ENCODE measurements around the gene RAB5B.
A peak's percentile ranks its signal among the peaks of the same experiment; 100 is the strongest.

RAB5B gene

DNA sequence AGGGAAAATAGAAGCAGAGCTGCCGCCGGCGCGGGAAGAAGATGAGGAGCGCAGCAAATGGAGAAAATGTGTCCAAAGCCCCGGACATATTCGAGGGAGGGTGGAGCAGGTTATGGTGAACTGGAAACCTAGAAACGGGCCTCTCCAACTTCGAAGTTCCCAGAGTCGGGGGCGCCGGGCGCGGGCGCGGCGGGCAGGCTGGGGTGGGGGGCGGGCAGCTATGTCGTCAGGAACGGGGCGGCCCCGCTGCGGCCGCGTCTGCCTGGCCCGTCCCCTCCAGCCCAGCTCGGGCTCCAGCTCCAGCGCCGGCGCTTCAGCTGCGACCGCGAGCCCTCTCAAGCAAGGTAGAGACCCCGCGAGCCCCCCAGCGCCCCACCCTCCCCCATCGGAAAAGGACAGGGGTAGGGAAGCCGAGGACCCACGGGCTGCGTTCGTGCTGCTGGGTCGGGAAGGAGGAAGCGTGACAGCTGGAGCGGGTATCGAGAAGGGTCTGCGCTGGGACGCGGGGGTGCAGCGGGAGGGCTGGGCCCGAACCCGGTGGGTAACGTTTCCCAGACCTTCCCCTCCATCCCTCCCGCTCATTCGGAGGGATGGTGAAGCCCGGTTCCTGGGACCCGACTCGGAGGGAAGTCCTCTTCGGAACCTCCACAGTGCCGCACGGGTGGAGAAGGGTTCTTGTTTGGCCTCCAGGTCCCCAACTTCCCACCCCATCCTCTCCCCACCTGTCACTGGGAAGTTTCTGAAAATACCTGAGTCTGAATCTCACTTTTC lies 41.9 kb upstream of the RAB5B start:
- Histone ChIP-seq H3K9ac (ENCODE audit: low read depth in 1 of 2, low read length in 2 of 2) (peak overlapping the region; percentile 94 to 96), H3K27me3 (ENCODE audit: control insufficient read depth in 2 of 2, insufficient read depth in 2 of 2, low read length in 2 of 2) (no peaks in the 10 kb centered on the region), H3K4me3 (ENCODE audit: low read length in 2 of 2) (peak overlapping the region; percentile 89 to 96), H3K27ac (ENCODE audit: low read depth in 2 of 2, low read length in 2 of 2) (peak overlapping the region; percentile 99), H3K9me3 (ENCODE audit: control insufficient read depth in 2 of 2, low read length in 2 of 2) (no peaks in the 10 kb centered on the region), H3K36me3 (ENCODE audit: control insufficient read depth in 2 of 2, insufficient read depth in 2 of 2, low read length in 2 of 2) (peaks cover 5 to 10% of the 10 kb centered on the region in 2 donors), H3K4me1 (ENCODE audit: control insufficient read depth in 2 of 2, insufficient read depth in 2 of 2, low read length in 2 of 2) (peaks cover 45 to 54% of the 10 kb centered on the region in 2 donors)

GRCh38 chr12:55932551-55932910 lies 41.3 kb upstream of the RAB5B start:
- H3K27me3 ChIP-seq (ENCODE audit: control insufficient read depth in 2 of 2, insufficient read depth in 2 of 2, low read length in 2 of 2): no peaks in the 10 kb centered on the region
- no peaks in the 10 kb centered on the region for H3K9me3 ChIP-seq (ENCODE audit: control insufficient read depth in 2 of 2, low read length in 2 of 2)
- peaks cover 8 to 16% of the 10 kb centered on the region in 2 donors for H3K36me3 ChIP-seq (ENCODE audit: control insufficient read depth in 2 of 2, insufficient read depth in 2 of 2, low read length in 2 of 2)
- peak overlapping the region; percentile 89 to 96 for H3K4me3 ChIP-seq (ENCODE audit: low read length in 2 of 2)
- peak overlapping the region; percentile 99 for H3K27ac ChIP-seq (ENCODE audit: low read depth in 2 of 2, low read length in 2 of 2)
- peak overlapping the region; percentile 94 to 96 for H3K9ac ChIP-seq (ENCODE audit: low read depth in 1 of 2, low read length in 2 of 2)
- peaks cover 45 to 54% of the 10 kb centered on the region in 2 donors for H3K4me1 ChIP-seq (ENCODE audit: control insufficient read depth in 2 of 2, insufficient read depth in 2 of 2, low read length in 2 of 2)

GRCh38 chr12:55933169-55933798 lies 40.6 kb upstream of the RAB5B start:
- H3K27me3 ChIP-seq (ENCODE audit: control insufficient read depth in 2 of 2, insufficient read depth in 2 of 2, low read length in 2 of 2): no peaks in the 10 kb centered on the region
- H3K9ac ChIP-seq (ENCODE audit: low read depth in 1 of 2, low read length in 2 of 2): peak overlapping the region; percentile 94 to 96

DNA sequence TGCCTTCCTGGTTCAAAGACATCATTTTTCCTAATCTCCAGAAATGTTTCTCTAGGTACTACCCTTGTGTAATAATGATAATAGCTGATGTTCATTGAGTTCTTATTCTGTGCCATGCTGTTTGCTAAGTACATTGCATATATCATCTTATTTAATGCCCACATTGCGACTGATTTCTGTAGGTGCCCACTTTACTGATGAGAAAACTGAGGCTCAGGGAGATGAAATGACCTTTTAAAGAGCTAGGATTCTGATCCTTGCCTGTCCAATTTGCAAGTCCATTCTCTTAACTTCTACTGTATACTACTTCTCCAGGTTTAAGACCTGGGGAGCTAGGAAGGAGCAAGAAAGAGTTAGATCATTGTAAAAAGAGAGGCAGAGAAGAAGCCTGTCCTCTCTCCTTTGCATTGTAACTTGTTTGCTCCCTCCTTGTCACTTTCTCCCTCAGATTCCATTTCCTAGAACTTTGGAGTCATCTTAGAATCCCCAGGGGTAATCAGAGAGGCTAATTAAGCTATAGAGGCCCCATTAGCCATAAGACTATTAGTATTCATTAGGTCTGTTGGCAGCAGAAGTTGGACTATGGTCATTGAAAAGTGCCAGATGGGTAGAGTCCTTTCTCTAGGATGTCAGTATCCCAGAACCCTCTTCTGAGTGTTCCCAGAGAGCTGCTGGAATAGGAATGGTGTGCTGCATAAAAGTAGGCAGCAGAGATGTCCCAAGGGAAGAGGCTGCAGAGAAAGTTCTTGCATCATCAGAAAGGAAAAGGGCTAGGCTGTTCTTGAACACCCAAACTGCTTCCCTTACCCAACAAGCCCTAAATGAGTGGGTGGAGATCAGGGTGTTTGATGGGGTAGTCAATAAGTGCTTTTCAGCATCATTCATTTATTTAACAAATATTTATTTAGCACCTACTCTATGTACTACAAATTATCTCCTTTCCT lies 39.8 kb upstream of the RAB5B start:
- peak overlapping the region; percentile 48 to 99 for H3K27ac ChIP-seq (ENCODE audit: low read depth in 2 of 2, low read length in 2 of 2)
- H3K4me1 ChIP-seq (ENCODE audit: control insufficient read depth in 2 of 2, insufficient read depth in 2 of 2, low read length in 2 of 2): peaks cover 39 to 46% of the 10 kb centered on the region in 2 donors
- H3K27me3 ChIP-seq (ENCODE audit: control insufficient read depth in 2 of 2, insufficient read depth in 2 of 2, low read length in 2 of 2): no peaks in the 10 kb centered on the region
- peaks cover 20 to 30% of the 10 kb centered on the region in 2 donors for H3K36me3 ChIP-seq (ENCODE audit: control insufficient read depth in 2 of 2, insufficient read depth in 2 of 2, low read length in 2 of 2)
- no peaks in the 10 kb centered on the region for H3K9me3 ChIP-seq (ENCODE audit: control insufficient read depth in 2 of 2, low read length in 2 of 2)
- H3K4me3 ChIP-seq (ENCODE audit: low read length in 2 of 2): peak overlapping the region; percentile 1 to 89
- no peak overlapping the region for H3K9ac ChIP-seq (ENCODE audit: low read depth in 1 of 2, low read length in 2 of 2)

More at GRCh38 chr12:55933169-55933798, 40.6 kb upstream of the RAB5B start:
- peak overlapping the region; percentile 99 for H3K27ac ChIP-seq (ENCODE audit: low read depth in 2 of 2, low read length in 2 of 2)
- H3K9me3 ChIP-seq (ENCODE audit: control insufficient read depth in 2 of 2, low read length in 2 of 2): no peaks in the 10 kb centered on the region
- H3K36me3 ChIP-seq (ENCODE audit: control insufficient read depth in 2 of 2, insufficient read depth in 2 of 2, low read length in 2 of 2): peaks cover 12 to 23% of the 10 kb centered on the region in 2 donors
- H3K4me1 ChIP-seq (ENCODE audit: control insufficient read depth in 2 of 2, insufficient read depth in 2 of 2, low read length in 2 of 2): peaks cover 45 to 49% of the 10 kb centered on the region in 2 donors
- H3K4me3 ChIP-seq (ENCODE audit: low read length in 2 of 2): peak overlapping the region; percentile 89 to 96

- no peaks in the 10 kb centered on the region for H3K27me3 ChIP-seq (ENCODE audit: control insufficient read depth in 2 of 2, insufficient read depth in 2 of 2, low read length in 2 of 2)
- H3K4me3 ChIP-seq (ENCODE audit: low read length in 2 of 2): peak overlapping the region in 1 of 2 donors; percentile 28
- H3K27ac ChIP-seq (ENCODE audit: low read depth in 2 of 2, low read length in 2 of 2): no peak overlapping the region
- H3K36me3 ChIP-seq (ENCODE audit: control insufficient read depth in 2 of 2, insufficient read depth in 2 of 2, low read length in 2 of 2): peaks cover 23 to 36% of the 10 kb centered on the region in 2 donors
- no peak overlapping the region for H3K9ac ChIP-seq (ENCODE audit: low read depth in 1 of 2, low read length in 2 of 2)
- no peaks in the 10 kb centered on the region for H3K9me3 ChIP-seq (ENCODE audit: control insufficient read depth in 2 of 2, low read length in 2 of 2)
- peaks cover 34 to 44% of the 10 kb centered on the region in 2 donors for H3K4me1 ChIP-seq (ENCODE audit: control insufficient read depth in 2 of 2, insufficient read depth in 2 of 2, low read length in 2 of 2)
These were observed 39.1 kb upstream of the RAB5B start for GRCh38 chr12:55934773-55935172.

DNA sequence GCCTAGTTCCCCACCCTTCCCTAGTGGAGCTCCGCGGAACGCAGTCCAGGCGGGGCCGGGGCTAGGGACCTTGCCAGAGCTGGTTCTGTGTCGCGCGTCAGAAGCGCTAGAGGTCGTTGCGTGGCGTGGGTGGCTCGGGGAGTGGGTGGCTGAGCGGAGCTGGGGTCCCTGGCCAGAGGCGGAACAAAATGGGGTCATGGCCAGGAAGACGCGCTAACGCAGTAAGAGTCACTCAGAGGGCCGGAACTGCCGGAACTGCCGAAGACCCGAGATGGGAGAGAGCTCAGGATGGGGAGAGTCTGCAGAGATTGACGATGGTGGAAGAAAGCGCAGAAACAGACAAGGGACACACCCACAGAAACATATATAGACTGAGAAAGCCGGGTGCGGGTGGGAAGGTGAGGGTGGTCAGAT lies 38.1 kb upstream of the RAB5B start:
- peaks cover 35 to 44% of the 10 kb centered on the region in 2 donors for H3K4me1 ChIP-seq (ENCODE audit: control insufficient read depth in 2 of 2, insufficient read depth in 2 of 2, low read length in 2 of 2)
- H3K9me3 ChIP-seq (ENCODE audit: control insufficient read depth in 2 of 2, low read length in 2 of 2): no peaks in the 10 kb centered on the region
- peak overlapping the region; percentile 21 to 40 for H3K27ac ChIP-seq (ENCODE audit: low read depth in 2 of 2, low read length in 2 of 2)
- no peaks in the 10 kb centered on the region for H3K27me3 ChIP-seq (ENCODE audit: control insufficient read depth in 2 of 2, insufficient read depth in 2 of 2, low read length in 2 of 2)
- peak overlapping the region; percentile 22 to 27 for H3K4me3 ChIP-seq (ENCODE audit: low read length in 2 of 2)
- H3K9ac ChIP-seq (ENCODE audit: low read depth in 1 of 2, low read length in 2 of 2): peak overlapping the region in 1 of 2 donors; percentile 14
- H3K36me3 ChIP-seq (ENCODE audit: control insufficient read depth in 2 of 2, insufficient read depth in 2 of 2, low read length in 2 of 2): peaks cover 27 to 40% of the 10 kb centered on the region in 2 donors

- Histone ChIP-seq H3K9me3 (ENCODE audit: control insufficient read depth in 2 of 2, low read length in 2 of 2) (no peaks in the 10 kb centered on the region), H3K4me3 (ENCODE audit: low read length in 2 of 2) (no peak overlapping the region), H3K4me1 (ENCODE audit: control insufficient read depth in 2 of 2, insufficient read depth in 2 of 2, low read length in 2 of 2) (peaks cover 18 to 26% of the 10 kb centered on the region in 2 donors), H3K36me3 (ENCODE audit: control insufficient read depth in 2 of 2, insufficient read depth in 2 of 2, low read length in 2 of 2) (peaks cover 44 to 57% of the 10 kb centered on the region in 2 donors), H3K9ac (ENCODE audit: low read depth in 1 of 2, low read length in 2 of 2) (no peak overlapping the region), H3K27ac (ENCODE audit: low read depth in 2 of 2, low read length in 2 of 2) (no peak overlapping the region), H3K27me3 (ENCODE audit: control insufficient read depth in 2 of 2, insufficient read depth in 2 of 2, low read length in 2 of 2) (no peaks in the 10 kb centered on the region)
These were observed 35.9 kb upstream of the RAB5B start for GRCh38 chr12:55937981-55938380.

DNA sequence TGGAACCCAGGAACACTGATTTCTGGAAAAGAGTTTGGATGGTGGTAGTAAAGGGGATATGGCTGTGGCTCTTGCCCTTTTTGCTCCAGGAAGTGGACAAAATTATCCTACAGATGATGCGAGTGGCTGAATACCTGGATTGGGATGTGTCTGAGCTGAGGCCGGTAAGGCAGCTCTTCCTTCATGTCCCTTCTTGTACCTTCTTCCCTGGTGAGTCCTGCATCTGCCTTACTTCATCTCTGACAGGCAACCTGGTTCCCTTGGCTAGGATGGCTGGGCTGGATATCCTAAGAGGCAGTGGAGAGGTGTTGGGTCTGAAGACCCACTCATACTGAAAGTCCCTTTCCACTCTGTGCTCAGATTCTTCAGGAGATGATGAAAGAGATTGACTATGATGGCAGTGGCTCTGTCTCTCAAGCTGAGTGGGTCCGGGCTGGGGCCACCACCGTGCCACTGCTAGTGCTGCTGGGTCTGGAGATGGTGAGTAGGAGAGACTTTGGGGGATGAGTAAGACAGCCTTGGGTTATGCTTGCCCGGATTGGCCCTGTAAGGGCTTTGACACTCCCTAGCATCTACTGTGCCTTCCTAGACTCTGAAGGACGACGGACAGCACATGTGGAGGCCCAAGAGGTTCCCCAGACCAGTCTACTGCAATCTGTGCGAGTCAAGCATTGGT lies 34.9 kb upstream of the RAB5B start:
- Histone ChIP-seq H3K27me3 (ENCODE audit: control insufficient read depth in 2 of 2, insufficient read depth in 2 of 2, low read length in 2 of 2) (no peaks in the 10 kb centered on the region), H3K36me3 (ENCODE audit: control insufficient read depth in 2 of 2, insufficient read depth in 2 of 2, low read length in 2 of 2) (peaks cover 44 to 59% of the 10 kb centered on the region in 2 donors), H3K9ac (ENCODE audit: low read depth in 1 of 2, low read length in 2 of 2) (no peak overlapping the region), H3K4me1 (ENCODE audit: control insufficient read depth in 2 of 2, insufficient read depth in 2 of 2, low read length in 2 of 2) (peaks cover 13 to 18% of the 10 kb centered on the region in 2 donors), H3K9me3 (ENCODE audit: control insufficient read depth in 2 of 2, low read length in 2 of 2) (no peaks in the 10 kb centered on the region), H3K27ac (ENCODE audit: low read depth in 2 of 2, low read length in 2 of 2) (peak overlapping the region in 1 of 2 donors; percentile 17), H3K4me3 (ENCODE audit: low read length in 2 of 2) (no peak overlapping the region)

DNA sequence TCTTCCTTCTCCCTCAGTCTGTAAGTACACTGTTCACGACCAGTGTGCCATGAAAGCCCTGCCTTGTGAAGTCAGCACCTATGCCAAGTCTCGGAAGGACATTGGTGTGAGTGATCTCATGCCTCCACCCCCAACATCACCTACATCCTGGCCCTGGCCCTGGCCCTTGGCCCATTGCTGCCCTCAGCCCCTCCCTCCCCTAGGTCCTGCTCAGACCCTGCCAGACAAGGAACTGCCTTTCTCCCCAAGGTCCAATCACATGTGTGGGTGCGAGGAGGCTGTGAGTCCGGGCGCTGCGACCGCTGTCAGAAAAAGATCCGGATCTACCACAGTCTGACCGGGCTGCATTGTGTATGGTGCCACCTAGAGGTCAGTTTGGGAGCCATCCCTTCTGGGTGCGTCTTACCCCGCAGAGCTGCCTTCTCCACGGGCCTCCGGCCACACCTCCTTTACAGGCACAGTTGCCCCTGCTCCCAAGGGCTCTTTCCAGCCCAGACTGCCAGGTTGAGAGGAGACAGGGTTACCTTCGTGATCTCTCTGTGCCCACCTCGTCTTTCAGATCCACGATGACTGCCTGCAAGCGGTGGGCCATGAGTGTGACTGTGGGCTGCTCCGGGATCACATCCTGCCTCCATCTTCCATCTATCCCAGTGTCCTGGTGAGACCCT lies 33.7 kb upstream of the RAB5B start:
- no peaks in the 10 kb centered on the region for H3K27me3 ChIP-seq (ENCODE audit: control insufficient read depth in 2 of 2, insufficient read depth in 2 of 2, low read length in 2 of 2)
- H3K4me1 ChIP-seq (ENCODE audit: control insufficient read depth in 2 of 2, insufficient read depth in 2 of 2, low read length in 2 of 2): peaks cover 10 to 13% of the 10 kb centered on the region in 2 donors
- peaks cover 45 to 65% of the 10 kb centered on the region in 2 donors for H3K36me3 ChIP-seq (ENCODE audit: control insufficient read depth in 2 of 2, insufficient read depth in 2 of 2, low read length in 2 of 2)
- H3K4me3 ChIP-seq (ENCODE audit: low read length in 2 of 2): peak overlapping the region; percentile 35 to 37
- peak overlapping the region; percentile 2 to 70 for H3K9ac ChIP-seq (ENCODE audit: low read depth in 1 of 2, low read length in 2 of 2)
- no peaks in the 10 kb centered on the region for H3K9me3 ChIP-seq (ENCODE audit: control insufficient read depth in 2 of 2, low read length in 2 of 2)
- peak overlapping the region; percentile 62 to 79 for H3K27ac ChIP-seq (ENCODE audit: low read depth in 2 of 2, low read length in 2 of 2)

Measured in mucosa of rectum (tissue), 2 donors.